ENCODE results near the gene MTIF2. TPM values are rescaled to one million over a fixed set of nuclear protein-coding genes. Genes with fewer than 3 reads are reported as not detected.

The MTIF2 gene
- total and polyA plus RNA-seq, 9 of the 15 experiments (the other 6 are each of a cell fraction or from before 2014, with no cell fraction given), result 58.7 to 143 (median 105) TPM

- TF ChIP-seq NCOR1 (IDR thresholded peaks at IDR 0.05), result peak; percentile 37; the same call in 1 of the 2 replicates
- TF ChIP-seq MXI1 (IDR thresholded peaks at IDR 0.05; ENCODE audit: low read depth, low read length), result peak; percentile 75
- peak; percentile 95 for TF ChIP-seq ZEB2 (IDR thresholded peaks at IDR 0.05)
- no peak for TF ChIP-seq RUNX1 (IDR thresholded peaks at IDR 0.05; ENCODE audit: low read depth)
- TF ChIP-seq E2F3 (CRISPR knock-in tag; IDR thresholded peaks at IDR 0.05), result no peak
- TF ChIP-seq, protein P1, sequence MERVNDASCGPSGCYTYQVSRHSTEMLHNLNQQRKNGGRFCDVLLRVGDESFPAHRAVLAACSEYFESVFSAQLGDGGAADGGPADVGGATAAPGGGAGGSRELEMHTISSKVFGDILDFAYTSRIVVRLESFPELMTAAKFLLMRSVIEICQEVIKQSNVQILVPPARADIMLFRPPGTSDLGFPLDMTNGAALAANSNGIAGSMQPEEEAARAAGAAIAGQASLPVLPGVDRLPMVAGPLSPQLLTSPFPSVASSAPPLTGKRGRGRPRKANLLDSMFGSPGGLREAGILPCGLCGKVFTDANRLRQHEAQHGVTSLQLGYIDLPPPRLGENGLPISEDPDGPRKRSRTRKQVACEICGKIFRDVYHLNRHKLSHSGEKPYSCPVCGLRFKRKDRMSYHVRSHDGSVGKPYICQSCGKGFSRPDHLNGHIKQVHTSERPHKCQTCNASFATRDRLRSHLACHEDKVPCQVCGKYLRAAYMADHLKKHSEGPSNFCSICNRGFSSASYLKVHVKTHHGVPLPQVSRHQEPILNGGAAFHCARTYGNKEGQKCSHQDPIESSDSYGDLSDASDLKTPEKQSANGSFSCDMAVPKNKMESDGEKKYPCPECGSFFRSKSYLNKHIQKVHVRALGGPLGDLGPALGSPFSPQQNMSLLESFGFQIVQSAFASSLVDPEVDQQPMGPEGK (CRISPR knock-in tag; IDR thresholded peaks at IDR 0.05; ENCODE audit: borderline replicate concordance), result no peak
- TF ChIP-seq MTA1 (IDR thresholded peaks at IDR 0.05; ENCODE audit: borderline replicate concordance), result peak; percentile 81
- no peak for TF ChIP-seq ZNF354B (CRISPR knock-in tag; IDR thresholded peaks at IDR 0.05)
- no peak for TF ChIP-seq U2AF1 (optimal IDR thresholded peaks at IDR 0.05; ENCODE audit: low read depth, low read length)
- peak; percentile 65 for TF ChIP-seq GABPB1 (CRISPR knock-in tag; IDR thresholded peaks at IDR 0.05)
- TF ChIP-seq GTF2E2 (tag; IDR thresholded peaks at IDR 0.05), result peak; percentile 91; the same call in 1 of the 2 replicates
- peak; percentile 91 for TF ChIP-seq NKRF (IDR thresholded peaks at IDR 0.05; ENCODE audit: borderline replicate concordance)
- TF ChIP-seq MCM5 (IDR thresholded peaks at IDR 0.05; ENCODE audit: low read depth), result no peak
- TF ChIP-seq MYNN (IDR thresholded peaks at IDR 0.05), result no peak
- TF ChIP-seq MYNN (CRISPR knock-in tag; IDR thresholded peaks at IDR 0.05), result no peak
- peak; percentile 12; the same call in 1 of the 2 replicates for TF ChIP-seq EP300 (IDR thresholded peaks at IDR 0.05; ENCODE audit: low read length)
- TF ChIP-seq ZNF407 (IDR thresholded peaks at IDR 0.05; ENCODE audit: low read depth), result peak; percentile 52; the same call in 1 of the 2 replicates
These were observed 36.8 kb downstream of the MTIF2 start, which contains the start of the genes CLHC1 and RPS27A (continued) for GRCh38 chr2:55232084-55232862.
